HUES64 (cell line): ENCODE data around the gene ITGA1. TPM values are rescaled to one million over a fixed set of nuclear protein-coding genes. Genes with fewer than 3 reads are reported as not detected.
"Not testable (repeated sequence)": the region's sequence is repeated elsewhere in the genome, so short reads cannot be mapped to it uniquely, and the experiment has no call there.

Source experiments
- H3K27ac ChIP-seq: 2 replicates; pipeline ENCODE4 v1.7.0; 2013; ENCODE audit warnings: low read depth, low read length, inconsistent platforms
- H3K27me3 ChIP-seq: 2 replicates; pipeline ENCODE4 v1.6.1; 2013; ENCODE audit warnings: mild to moderate bottlenecking, low read length; ENCODE audit not compliant: insufficient read depth
- H3K36me3 ChIP-seq: 2 replicates; pipeline ENCODE4 v1.6.1; 2013; ENCODE audit warnings: mild to moderate bottlenecking, low read length; ENCODE audit not compliant: insufficient read depth
- H3K4me1 ChIP-seq: 2 replicates; pipeline ENCODE4 v1.6.1; 2013; ENCODE audit warnings: mild to moderate bottlenecking, low read length, moderate library complexity; ENCODE audit not compliant: insufficient read depth
- H3K4me3 ChIP-seq: 2 replicates; pipeline ENCODE4 v1.5.1; 2013; ENCODE audit warnings: mild to moderate bottlenecking, low read length, moderate library complexity
- H3K9ac ChIP-seq: 2 replicates; pipeline ENCODE4 v1.6.1; 2013; ENCODE audit warnings: mild to moderate bottlenecking, low read depth, low read length
- H3K9me3 ChIP-seq: 2 replicates; pipeline ENCODE4 v1.6.1; 2013; ENCODE audit warnings: low read depth, low read length; ENCODE audit not compliant: insufficient read depth
- WGBS: fragments of 150-250, 120-280 bp; methylation state at CpG from one replicate; pipeline ENCODE4 v1.1.7; 2013; ENCODE audit warnings: missing lambda C conversion rate; 5-methylcytosine and 5-hydroxymethylcytosine counted together
- polyA plus RNA-seq, 2 experiments: library from polyadenylated mRNA; stranded (reverse); fragments of 50-300 nt; gene quantifications; one replicate each; pipeline ENCODE4 v1.2.3, GENCODE V29; 2013

ITGA1 gene
- polyA plus RNA-seq (2013, experiment 1 of 2) = 1.9 TPM
- 1.4 TPM for polyA plus RNA-seq (2013, experiment 2 of 2)

DNA sequence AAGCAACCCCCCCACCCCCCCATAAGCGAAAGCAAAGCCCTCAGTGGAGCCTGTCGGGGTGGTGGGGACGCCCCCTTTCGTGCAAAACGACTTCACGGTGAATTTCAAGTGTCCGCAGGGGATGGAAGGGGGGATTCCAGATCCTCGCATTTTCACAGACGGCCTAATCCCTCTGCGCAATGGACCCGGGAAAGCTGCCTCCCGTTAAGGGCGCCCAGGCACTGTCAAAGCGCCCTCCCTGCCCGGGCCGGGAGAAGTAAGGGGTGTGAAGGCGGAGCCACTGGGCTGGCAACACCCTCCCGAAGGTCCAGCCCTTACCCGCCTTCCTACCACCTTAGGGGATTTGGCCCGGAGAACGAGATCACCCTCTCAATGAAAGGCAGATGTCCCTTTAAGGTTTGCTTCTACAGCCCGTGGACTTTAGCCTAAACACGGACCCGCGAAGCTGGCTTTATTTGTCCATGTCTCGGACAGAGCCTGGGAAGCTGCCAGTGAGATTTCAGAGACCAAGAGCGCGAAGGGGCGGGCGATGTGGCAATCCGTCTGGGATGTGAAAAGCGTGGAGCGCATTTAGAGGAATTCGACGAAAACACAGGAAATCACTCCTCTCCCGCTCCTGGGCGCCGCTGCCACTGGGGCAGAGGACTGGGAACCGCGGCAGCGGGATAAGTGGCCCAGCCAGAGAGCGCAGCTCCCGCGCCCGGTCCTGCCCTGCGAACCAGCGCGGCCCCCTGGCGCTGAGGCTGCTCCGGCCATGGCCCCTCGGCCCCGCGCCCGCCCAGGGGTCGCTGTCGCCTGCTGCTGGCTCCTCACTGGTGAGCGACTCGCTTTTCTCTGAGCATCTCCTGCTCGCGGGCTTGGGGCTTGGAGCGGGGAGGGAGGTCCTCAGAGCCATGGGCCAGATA lies at the start of gene ITGA1, which contains the start of gene PELO:
TSS of gene ITGA1 (plus strand) at position 317 of the 905 bp plus-strand sequence. CDS start at position 755, 438 bp downstream.
TSS of gene PELO (plus strand) at position 317 of the 905 bp plus-strand sequence. CDS start 12,479 bp downstream, outside the sequence.
- Histone ChIP-seq H3K4me1 (peaks cover 8% of the 10 kb centered on the region; the same call in 1 of the 2 replicates), H3K27me3 (peaks cover 23% of the 10 kb centered on the region; the same call in 1 of the 2 replicates), H3K36me3 (no peaks in the 10 kb centered on the region), H3K4me3 (peak within 1 kb of the TSS; percentile 69), H3K9me3 (no peaks in the 10 kb centered on the region), H3K27ac (no peak within 1 kb of the TSS; the same call in 1 of the 2 replicates), H3K9ac (peak within 1 kb of the TSS; percentile 50; the same call in 1 of the 2 replicates)
- WGBS = under 1% methylated on average over 60 of the region's 61 CpGs

DNA sequence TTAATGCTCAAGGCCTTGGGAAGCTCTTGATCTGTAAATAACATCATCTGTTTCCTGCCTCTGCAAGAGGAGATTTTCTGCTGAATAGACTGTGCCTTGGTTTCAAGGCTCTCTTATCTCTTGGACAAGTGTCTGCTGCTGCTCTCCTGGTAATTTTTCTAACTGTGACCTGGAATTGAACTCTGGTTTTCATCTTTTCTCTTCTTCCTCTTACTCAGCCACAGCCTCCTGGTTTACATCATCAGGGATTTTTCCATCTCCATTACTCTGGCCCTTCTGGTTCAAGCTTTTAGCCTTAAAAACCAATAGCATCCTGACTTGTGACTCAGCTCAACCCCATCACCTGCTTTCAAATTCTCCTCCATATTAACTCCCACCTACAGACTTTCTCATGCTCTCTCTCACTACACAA lies 49.6 kb upstream of the ITGA1 start:
- H3K9ac ChIP-seq = no peak overlapping the region

DNA sequence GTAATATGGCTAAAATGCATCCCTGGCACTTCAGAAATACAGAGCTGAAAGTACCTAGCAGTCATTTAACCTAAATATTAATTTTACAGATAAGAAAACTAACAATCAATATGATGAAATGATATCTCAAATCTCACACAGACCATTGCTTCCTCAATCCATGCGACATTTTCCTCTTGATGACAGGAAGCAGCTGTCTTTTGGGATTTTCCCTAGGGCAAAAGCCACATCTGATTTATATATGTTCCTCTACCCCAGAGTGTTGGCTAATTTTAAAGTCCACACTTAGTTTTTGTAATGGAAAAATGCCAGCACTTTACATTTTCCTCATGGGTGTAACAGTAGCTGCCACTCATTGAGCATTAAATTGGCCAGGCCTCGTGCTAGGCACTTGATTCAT lies 47.7 kb upstream of the ITGA1 start:
- Histone ChIP-seq H3K27me3 (no peaks in the 10 kb centered on the region), H3K9me3 (no peaks in the 10 kb centered on the region), H3K9ac (no peak overlapping the region), H3K36me3 (no peaks in the 10 kb centered on the region), H3K27ac (no peak overlapping the region), H3K4me3 (no peak overlapping the region), H3K4me1 (no peaks in the 10 kb centered on the region)
- WGBS = 89% methylated on average over 1 of the region's 2 CpGs

More for the DNA sequence above, 49.6 kb upstream of the ITGA1 start:
- Histone ChIP-seq H3K4me3 (no peak overlapping the region), H3K9me3 (no peaks in the 10 kb centered on the region), H3K36me3 (no peaks in the 10 kb centered on the region), H3K27ac (no peak overlapping the region), H3K4me1 (no peaks in the 10 kb centered on the region), H3K27me3 (no peaks in the 10 kb centered on the region)

DNA sequence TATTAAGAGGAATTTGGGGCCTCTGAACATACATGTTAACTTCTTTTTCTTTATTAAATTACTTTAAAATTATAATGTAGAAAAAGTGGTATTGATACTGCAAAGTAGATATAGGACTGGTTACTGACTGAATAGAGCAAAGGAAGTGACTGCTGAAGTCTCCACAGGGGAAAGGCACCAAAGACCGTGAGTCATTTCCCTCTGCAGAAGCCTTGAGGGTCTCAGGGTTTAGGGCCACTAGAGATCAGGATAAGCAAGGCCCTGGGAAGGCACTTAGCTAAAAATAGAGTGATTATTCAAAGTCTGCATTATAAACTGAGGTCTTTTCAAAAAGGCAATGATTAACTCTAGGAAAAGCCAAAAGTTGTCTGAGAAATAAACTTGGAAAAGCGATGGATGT lies 44.7 kb upstream of the ITGA1 start:
- 77% methylated on average over 2 of the region's 2 CpGs for WGBS
- Histone ChIP-seq H3K27me3 (no peaks in the 10 kb centered on the region), H3K36me3 (no peaks in the 10 kb centered on the region), H3K4me3 (no peak overlapping the region), H3K9ac (no peak overlapping the region), H3K27ac (no peak overlapping the region), H3K4me1 (no peaks in the 10 kb centered on the region), H3K9me3 (no peaks in the 10 kb centered on the region)

DNA sequence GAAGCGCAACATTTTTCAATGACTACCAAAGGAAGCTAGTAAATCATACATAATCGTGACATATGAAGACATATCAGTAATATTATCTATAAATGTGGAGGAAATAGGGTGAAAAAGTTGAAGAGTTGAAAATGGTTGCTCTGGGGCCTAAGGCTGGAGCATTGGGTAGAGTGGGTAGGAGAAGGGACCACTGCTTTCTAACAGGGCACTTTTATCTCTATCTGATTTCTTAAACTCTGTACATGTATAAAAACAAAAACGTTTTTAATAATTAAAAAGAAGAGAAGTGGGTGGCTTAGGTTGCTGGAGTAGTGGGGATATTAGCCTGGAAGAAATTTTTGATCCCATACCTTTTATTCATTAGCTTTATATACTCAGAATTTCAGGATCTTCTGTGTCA lies 44.2 kb upstream of the ITGA1 start:
- Histone ChIP-seq H3K4me1 (no peaks in the 10 kb centered on the region), H3K9ac (no peak overlapping the region), H3K36me3 (no peaks in the 10 kb centered on the region), H3K27me3 (no peaks in the 10 kb centered on the region), H3K4me3 (no peak overlapping the region), H3K9me3 (no peaks in the 10 kb centered on the region), H3K27ac (no peak overlapping the region)
- no CpG with 5 or more reads among the region's 3 CpGs for WGBS

DNA sequence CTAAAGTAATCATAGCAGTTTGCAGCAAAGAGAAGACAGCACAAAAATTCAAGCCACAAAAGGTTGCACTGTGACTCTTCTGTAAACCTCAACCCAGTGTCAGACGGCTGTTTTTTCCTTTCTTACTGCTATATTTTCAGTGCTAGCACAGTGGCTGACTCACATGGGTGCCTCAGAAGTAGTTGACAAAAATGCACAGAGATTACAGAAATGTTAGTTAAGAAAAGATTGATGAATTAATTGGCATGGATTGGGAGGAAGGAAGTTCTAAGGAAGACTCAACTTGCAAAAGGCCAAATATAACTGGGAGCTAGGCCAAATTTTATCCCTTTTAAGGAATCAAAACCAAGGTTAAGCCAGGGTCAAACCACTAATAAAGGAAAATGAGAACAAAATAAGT lies 43.7 kb upstream of the ITGA1 start:
- WGBS = 87% methylated on average over 1 of the region's 1 CpG
- Histone ChIP-seq H3K9me3 (no peaks in the 10 kb centered on the region), H3K27me3 (no peaks in the 10 kb centered on the region), H3K4me3 (no peak overlapping the region), H3K27ac (no peak overlapping the region), H3K36me3 (no peaks in the 10 kb centered on the region), H3K9ac (no peak overlapping the region), H3K4me1 (no peaks in the 10 kb centered on the region)

DNA sequence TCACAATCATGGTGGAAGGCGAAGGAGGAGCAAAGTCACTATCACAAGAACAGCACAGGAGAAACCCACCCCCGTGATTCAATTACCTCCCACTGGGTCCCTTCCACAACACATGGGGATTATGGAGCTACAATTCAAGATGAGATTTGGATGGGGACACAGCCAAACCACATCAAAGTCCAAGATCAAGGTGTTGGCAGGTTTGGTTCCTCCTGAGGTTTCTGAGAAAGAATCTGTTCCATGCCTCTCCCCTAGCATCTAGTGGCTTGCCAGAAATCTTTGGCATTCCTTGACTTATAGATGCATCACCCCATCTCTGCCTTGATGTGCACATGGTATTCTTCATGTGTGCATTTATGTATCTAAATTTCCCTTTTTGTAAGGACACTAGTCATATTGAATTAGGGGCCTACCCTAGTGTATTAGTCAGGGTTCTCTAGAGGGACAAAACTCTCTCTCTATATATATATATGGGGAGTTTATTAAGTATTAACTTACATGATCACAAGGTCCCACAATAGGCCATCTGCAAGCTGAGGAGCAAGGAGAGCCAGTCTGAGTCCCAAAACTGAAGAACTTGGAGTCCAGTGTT lies 42.8 kb upstream of the ITGA1 start:
- 92% methylated on average over 2 of the region's 2 CpGs for WGBS
- H3K9ac ChIP-seq, H3K36me3 ChIP-seq, H3K27me3 ChIP-seq, H3K9me3 ChIP-seq, H3K4me1 ChIP-seq, H3K27ac ChIP-seq, H3K4me3 ChIP-seq: not testable (repeated sequence)

DNA sequence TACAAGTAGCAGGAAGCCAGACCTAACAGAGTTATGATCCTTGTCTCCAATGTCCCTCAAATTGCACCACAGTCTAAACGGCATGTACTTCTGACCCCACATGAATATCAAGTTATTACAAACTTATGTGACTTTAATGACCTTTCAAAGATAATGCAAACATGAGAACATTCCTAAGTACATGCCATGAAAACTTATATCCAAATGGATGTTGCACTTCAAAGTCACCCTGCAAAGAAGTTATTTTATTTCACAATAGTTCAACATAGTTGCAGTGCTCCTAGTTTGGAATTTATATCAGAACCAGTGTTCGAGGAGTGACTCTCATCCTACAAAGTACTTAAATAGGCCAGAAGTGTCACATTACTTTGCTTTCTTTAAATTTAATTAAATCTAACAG lies 41.2 kb upstream of the ITGA1 start:
- Histone ChIP-seq H3K4me1 (0 out of 2 replicates have a peak, but pooled peaks cover 3% of the 10 kb centered on the region), H3K9me3 (no peaks in the 10 kb centered on the region), H3K9ac (no peak overlapping the region), H3K36me3 (no peaks in the 10 kb centered on the region), H3K27me3 (no peaks in the 10 kb centered on the region), H3K4me3 (no peak overlapping the region), H3K27ac (no peak overlapping the region)
- WGBS = 89% methylated on average over 2 of the region's 2 CpGs

DNA sequence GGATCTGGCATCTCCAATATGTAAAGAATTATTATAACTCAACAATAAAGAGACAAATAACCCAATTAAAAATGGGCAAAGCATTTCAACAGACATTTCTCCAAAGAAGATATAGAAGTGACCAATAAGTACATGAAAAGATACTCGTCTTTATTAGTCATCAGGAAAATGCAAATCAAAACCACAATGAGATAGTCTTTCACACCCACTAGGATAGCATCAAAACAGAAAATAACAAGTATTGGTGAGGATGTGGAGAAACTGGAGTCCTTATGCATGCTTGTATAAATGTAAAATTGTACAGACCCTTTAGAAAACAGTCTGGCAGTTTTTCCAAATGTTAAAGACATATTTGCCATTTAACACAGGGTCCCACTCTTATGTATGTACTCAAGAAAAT lies 39.1 kb upstream of the ITGA1 start:
- no peak overlapping the region for H3K27ac ChIP-seq
- H3K9ac ChIP-seq = no peak overlapping the region
- no CpG with 5 or more reads among the region's 1 CpG for WGBS
- H3K27me3 ChIP-seq = no peaks in the 10 kb centered on the region
- 0 out of 2 replicates have a peak, but pooled peaks cover 3% of the 10 kb centered on the region for H3K4me1 ChIP-seq
- no peak overlapping the region for H3K4me3 ChIP-seq
- no peaks in the 10 kb centered on the region for H3K36me3 ChIP-seq
- no peaks in the 10 kb centered on the region for H3K9me3 ChIP-seq

DNA sequence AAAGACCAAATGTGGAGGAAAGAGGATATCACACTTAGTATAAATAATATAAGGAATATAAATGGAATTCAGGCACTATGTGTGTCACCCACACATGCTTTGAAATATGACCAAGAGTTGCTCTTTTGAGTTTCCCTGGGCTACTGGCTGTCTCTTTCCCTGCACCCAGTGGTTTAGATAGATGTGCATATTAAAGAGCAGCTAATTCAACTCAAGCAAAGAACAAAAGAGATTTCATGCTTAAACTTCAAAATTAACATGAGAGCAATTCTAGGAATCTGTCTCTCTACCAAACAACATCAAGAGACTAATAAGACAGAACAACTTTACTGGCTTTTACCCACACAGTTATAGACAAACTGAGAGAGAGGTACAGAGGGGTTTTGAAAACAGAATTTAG lies 38.0 kb upstream of the ITGA1 start:
- Histone ChIP-seq H3K4me3 (no peak overlapping the region), H3K9ac (no peak overlapping the region), H3K27ac (no peak overlapping the region)

DNA sequence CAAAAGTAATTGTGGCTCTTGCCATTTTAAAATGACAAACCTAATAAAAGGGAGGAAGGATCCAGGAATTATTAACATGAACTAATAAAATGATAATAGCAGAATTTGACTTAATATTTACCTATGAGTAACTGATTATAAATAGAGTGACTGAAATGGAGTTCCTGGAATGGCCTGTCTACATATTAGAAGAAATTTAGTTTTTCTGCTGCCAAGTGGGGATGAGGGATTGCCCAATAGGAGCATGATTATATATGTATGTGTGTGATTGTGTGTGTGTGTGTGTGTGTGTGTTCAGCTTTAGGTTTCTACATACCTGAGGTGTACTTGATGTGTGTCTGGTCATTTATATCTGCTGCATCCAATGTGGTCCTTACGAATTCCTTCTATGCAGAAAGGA lies 36.6 kb upstream of the ITGA1 start:
- Histone ChIP-seq H3K27me3 (no peaks in the 10 kb centered on the region), H3K9ac (no peak overlapping the region), H3K36me3 (no peaks in the 10 kb centered on the region), H3K4me3 (no peak overlapping the region), H3K27ac (no peak overlapping the region), H3K4me1 (0 out of 2 replicates have a peak, but pooled peaks cover 3% of the 10 kb centered on the region), H3K9me3 (no peaks in the 10 kb centered on the region)
- WGBS = 89% methylated on average over 1 of the region's 1 CpG

More for the DNA sequence above, 38.0 kb upstream of the ITGA1 start:
- Histone ChIP-seq H3K36me3 (no peaks in the 10 kb centered on the region), H3K27me3 (no peaks in the 10 kb centered on the region), H3K4me1 (0 out of 2 replicates have a peak, but pooled peaks cover 3% of the 10 kb centered on the region), H3K9me3 (no peaks in the 10 kb centered on the region)
